HL-60 (cell line): ENCODE measurements around the gene CCDC187.
"Not testable (repeated sequence)": the region's sequence is repeated elsewhere in the genome, so short reads cannot be mapped to it uniquely, and the experiment has no call there.

Source experiments
- DNase-seq, 2 experiments: peaks; one replicate each; pipeline ENCODE4 v3.0.0-alpha.2; 2010 to 2020; ENCODE audit warnings: low read depth in 1 of 2, low spot score in 1 of 2
- H3K27ac ChIP-seq: fragments of 250-450 bp; sonication (Bioruptor Pico); replicated peaks from 2 replicates; pipeline ENCODE4 v1.5.1; 2020; ENCODE audit warnings: mild to moderate bottlenecking, moderate library complexity
- H3K27me3 ChIP-seq: fragments of 250-450 bp; sonication (Bioruptor Pico); 2 replicates; pipeline ENCODE4 v1.5.1; 2021; ENCODE audit warnings: mild to moderate bottlenecking, moderate library complexity; ENCODE audit not compliant: insufficient read depth, poor library complexity, severe bottlenecking
- H3K4me3 ChIP-seq: replicated peaks from 2 replicates; pipeline ENCODE4 v1.5.1; 2011; ENCODE audit warnings: mild to moderate bottlenecking, control low read depth, low read length; ENCODE audit not compliant: insufficient read depth
- GABPA ChIP-seq: IDR thresholded peaks from 2 replicates; pipeline ENCODE4 v1.6.1; 2012; ENCODE audit warnings: low read depth
- POLR2AphosphoS5 ChIP-seq: IDR thresholded peaks from 2 replicates; pipeline ENCODE4 v1.6.1; 2012; ENCODE audit warnings: low read depth
- SPI1 ChIP-seq: IDR thresholded peaks from 2 replicates; pipeline ENCODE4 v1.6.1; 2012; ENCODE audit warnings: low read depth, mild to moderate bottlenecking, borderline replicate concordance
- TF ChIP-seq, protein P1 (sequence below): IDR thresholded peaks from one replicate; pipeline ENCODE4 v1.5.1; 2011; ENCODE audit warnings: low read length, control low read depth, inconsistent platforms; ENCODE audit not compliant: insufficient read depth
- TF ChIP-seq, protein P2 (sequence below): IDR thresholded peaks from 2 replicates; pipeline ENCODE4 v1.6.1; 2012; ENCODE audit warnings: low read depth; ENCODE audit not compliant: insufficient replicate concordance

CCDC187 gene

DNA sequence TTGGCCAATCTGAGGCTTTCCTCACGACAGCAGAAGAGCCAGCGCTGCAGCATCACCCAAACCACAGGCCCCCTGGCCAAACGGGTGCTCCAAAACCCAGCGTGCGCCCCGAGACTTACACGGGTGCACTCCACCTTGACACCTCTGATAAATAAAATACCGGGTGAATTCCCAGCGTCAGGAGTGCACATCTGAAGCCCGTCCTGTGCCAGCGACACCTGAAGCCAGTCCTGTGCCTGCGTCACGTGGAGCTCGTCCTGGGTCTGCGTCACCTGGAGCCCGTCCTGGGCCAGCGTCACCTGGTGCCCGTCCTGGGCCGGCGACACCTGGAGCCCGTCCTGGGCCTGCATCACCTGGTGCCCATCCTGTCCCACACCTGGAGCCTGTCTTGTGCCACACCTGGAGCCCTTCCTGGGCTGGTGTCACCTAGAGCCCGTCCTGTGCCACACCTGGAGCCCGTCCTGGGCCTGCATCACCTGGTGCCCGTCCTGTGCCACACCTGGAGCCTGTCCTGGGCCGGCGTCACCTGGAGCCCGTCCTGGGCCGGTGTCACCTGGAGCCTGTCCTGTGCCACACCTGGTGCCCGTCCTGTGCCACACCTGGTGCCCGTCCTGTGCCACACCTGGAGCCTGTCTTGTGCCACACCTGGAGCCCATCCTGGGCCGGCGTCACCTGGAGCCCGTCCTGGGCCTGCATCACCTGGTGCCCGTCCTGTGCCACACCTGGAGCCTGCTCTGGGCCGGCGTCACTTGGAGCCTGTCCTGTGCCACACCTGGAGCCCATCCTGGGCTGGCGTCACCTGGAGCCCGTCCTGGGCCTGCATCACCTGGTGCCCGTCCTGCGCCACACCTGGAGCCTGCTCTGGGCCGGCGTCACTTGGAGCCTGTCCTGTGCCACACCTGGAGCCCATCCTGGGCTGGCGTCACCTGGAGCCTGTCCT, 67.2 kb downstream of the CCDC187 start:
- not testable (repeated sequence) for DNase-seq, H3K4me3 ChIP-seq, H3K27ac ChIP-seq, H3K27me3 ChIP-seq

DNA sequence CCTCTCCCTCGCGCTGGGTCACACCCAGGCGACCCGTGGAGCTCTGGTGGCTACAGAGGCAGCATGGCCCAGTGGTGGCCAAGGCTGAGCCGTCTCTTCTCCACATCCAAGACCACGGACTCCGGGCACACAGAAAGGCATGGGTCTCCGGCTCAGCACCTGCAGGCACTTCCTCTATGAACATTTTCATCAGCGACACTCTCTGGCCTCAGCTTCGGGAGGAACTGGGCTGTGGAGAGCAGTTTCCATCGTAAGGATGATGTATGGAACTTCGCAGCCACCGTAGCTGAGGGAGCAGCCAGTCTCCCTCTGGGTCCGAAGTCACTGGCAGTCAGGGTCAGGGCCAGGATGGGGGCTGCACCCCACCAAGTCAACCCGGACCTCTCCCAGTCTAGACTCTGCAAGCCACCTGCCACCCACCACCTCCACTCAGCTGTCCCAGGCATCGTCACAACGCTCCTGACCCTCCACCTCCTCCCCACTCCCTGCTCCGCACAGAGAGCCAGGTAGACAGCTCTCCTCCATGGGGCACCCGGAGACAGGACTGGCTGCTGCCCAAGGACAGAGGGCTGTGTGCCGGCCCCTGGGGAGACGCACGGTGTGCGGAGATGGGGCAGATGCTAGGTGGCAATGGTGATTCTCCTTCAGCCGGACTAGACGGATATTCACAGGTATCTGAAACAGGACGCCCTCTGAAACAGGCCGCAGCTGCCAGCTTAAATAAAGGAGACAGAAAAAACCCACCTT, 68.0 kb downstream of the CCDC187 start:
- H3K27me3 ChIP-seq = no peaks in the 10 kb centered on the region
- DNase-seq = peak in 1 of 2 experiments; percentile 53
- peak; percentile 89 for TF ChIP-seq SPI1
- TF ChIP-seq, protein P1, sequence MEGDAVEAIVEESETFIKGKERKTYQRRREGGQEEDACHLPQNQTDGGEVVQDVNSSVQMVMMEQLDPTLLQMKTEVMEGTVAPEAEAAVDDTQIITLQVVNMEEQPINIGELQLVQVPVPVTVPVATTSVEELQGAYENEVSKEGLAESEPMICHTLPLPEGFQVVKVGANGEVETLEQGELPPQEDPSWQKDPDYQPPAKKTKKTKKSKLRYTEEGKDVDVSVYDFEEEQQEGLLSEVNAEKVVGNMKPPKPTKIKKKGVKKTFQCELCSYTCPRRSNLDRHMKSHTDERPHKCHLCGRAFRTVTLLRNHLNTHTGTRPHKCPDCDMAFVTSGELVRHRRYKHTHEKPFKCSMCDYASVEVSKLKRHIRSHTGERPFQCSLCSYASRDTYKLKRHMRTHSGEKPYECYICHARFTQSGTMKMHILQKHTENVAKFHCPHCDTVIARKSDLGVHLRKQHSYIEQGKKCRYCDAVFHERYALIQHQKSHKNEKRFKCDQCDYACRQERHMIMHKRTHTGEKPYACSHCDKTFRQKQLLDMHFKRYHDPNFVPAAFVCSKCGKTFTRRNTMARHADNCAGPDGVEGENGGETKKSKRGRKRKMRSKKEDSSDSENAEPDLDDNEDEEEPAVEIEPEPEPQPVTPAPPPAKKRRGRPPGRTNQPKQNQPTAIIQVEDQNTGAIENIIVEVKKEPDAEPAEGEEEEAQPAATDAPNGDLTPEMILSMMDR = no peak
- TF ChIP-seq POLR2AphosphoS5 = no peak
- H3K27ac ChIP-seq = no peak overlapping the region
- H3K4me3 ChIP-seq = no peak overlapping the region

DNA sequence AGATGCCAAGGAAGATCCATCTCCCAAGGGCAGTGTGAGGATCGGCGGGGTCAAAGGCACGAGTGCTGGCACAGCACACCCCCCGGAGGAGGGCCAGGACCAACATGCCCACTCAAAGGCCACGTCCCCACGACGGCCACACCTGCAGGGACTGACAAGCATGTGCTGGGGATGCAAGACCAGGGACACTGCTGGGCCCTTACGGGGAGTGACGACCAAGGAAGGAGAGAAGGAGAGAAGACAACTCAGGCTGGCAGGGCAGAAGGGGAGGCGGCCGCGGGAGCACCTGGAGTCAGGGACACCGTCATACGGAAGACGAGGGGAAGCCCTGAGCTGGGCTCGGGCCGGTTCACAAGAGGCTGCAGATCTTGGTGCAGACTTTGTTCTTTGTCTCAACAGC, 68.7 kb downstream of the CCDC187 start:
- no peak for DNase-seq
- Histone ChIP-seq H3K27ac (no peak overlapping the region), H3K27me3 (no peaks in the 10 kb centered on the region), H3K4me3 (no peak overlapping the region)
- TF ChIP-seq GABPA = no peak
- TF ChIP-seq, protein P2, sequence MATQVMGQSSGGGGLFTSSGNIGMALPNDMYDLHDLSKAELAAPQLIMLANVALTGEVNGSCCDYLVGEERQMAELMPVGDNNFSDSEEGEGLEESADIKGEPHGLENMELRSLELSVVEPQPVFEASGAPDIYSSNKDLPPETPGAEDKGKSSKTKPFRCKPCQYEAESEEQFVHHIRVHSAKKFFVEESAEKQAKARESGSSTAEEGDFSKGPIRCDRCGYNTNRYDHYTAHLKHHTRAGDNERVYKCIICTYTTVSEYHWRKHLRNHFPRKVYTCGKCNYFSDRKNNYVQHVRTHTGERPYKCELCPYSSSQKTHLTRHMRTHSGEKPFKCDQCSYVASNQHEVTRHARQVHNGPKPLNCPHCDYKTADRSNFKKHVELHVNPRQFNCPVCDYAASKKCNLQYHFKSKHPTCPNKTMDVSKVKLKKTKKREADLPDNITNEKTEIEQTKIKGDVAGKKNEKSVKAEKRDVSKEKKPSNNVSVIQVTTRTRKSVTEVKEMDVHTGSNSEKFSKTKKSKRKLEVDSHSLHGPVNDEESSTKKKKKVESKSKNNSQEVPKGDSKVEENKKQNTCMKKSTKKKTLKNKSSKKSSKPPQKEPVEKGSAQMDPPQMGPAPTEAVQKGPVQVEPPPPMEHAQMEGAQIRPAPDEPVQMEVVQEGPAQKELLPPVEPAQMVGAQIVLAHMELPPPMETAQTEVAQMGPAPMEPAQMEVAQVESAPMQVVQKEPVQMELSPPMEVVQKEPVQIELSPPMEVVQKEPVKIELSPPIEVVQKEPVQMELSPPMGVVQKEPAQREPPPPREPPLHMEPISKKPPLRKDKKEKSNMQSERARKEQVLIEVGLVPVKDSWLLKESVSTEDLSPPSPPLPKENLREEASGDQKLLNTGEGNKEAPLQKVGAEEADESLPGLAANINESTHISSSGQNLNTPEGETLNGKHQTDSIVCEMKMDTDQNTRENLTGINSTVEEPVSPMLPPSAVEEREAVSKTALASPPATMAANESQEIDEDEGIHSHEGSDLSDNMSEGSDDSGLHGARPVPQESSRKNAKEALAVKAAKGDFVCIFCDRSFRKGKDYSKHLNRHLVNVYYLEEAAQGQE = no peak
- TF ChIP-seq, protein P1 = no peak

DNA sequence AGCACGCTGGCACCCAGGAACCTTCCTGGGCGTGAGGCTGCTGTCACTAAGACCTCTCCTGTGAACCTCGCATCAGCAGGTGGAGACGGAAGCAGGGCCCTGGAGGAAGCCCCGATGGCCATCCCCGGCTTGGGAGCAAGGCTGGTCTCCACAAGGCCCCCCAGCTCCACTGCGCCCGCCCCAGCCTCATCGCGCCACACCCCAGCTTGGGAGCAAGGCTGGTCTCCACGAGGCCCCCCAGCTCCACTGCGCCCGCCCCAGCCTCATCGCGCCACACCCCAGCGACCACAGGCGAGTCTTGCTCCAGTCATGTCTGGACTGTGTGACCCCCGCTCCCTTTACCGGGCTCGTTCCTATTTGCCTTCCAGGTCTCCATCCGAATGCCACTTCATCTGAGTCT, 69.3 kb downstream of the CCDC187 start:
- Histone ChIP-seq H3K27me3 (no peaks in the 10 kb centered on the region), H3K27ac (peak overlapping the region; percentile 88), H3K4me3 (no peak overlapping the region)
- DNase-seq = no peak
- TF ChIP-seq, protein P1 = no peak
- TF ChIP-seq GABPA (no peak), POLR2AphosphoS5 (no peak), SPI1 (no peak)
- TF ChIP-seq, protein P2 = no peak
